Muscle of leg (tissue), 11 donors: Measurements from ENCODE around the gene ATP10B. TPM values are rescaled to one million over a fixed set of nuclear protein-coding genes. Genes with fewer than 3 reads are reported as not detected.

ENCODE experiments used
- DNase-seq: peaks from one replicate; pipeline ENCODE4 v3.0.0; 2013
- H3K27ac ChIP-seq: one replicate; pipeline ENCODE4 v1.5.1; 2013; ENCODE audit warnings: mild to moderate bottlenecking, low read length, control low read depth
- H3K27me3 ChIP-seq: one replicate; pipeline ENCODE4 v1.6.1; 2013; ENCODE audit warnings: low read length; ENCODE audit not compliant: control insufficient read depth, insufficient read depth
- H3K36me3 ChIP-seq: one replicate; pipeline ENCODE4 v1.6.1; 2013; ENCODE audit warnings: low read length; ENCODE audit not compliant: control insufficient read depth, insufficient read depth
- H3K4me1 ChIP-seq: one replicate; pipeline ENCODE4 v1.6.1; 2013; ENCODE audit warnings: low read length; ENCODE audit not compliant: control insufficient read depth, insufficient read depth
- H3K4me3 ChIP-seq: one replicate; pipeline ENCODE4 v1.5.1; 2013; ENCODE audit warnings: low read length, control low read depth
- H3K9me3 ChIP-seq: replicated peaks from 2 replicates; pipeline ENCODE4 v1.6.1; 2013; ENCODE audit warnings: low read depth, low read length; ENCODE audit not compliant: control insufficient read depth
- WGBS: methylation state at CpG from one replicate; pipeline ENCODE4 v1.1.5; 2013; ENCODE audit warnings: missing lambda C conversion rate; ENCODE audit not compliant: insufficient coverage; 5-methylcytosine and 5-hydroxymethylcytosine counted together
- polyA plus RNA-seq, 8 donors: library from polyadenylated mRNA; unstranded; fragments of 120-200 nt; gene quantifications; one replicate each; pipeline versions ENCODE4 v1.2.1 to v1.2.3, GENCODE V29; 2013; ENCODE audit warnings: inconsistent platforms in 1 of 8, low replicate concordance in 1 of 8; ENCODE audit not compliant: insufficient read length in 8 of 8, insufficient read depth in 1 of 8
- total RNA-seq: library from RNA; stranded (reverse); fragments of 120-200 nt; gene quantifications from one replicate; pipeline ENCODE4 v1.2.4, GENCODE V29; 2013

Gene ATP10B
- total and polyA plus RNA-seq, 9 donors: 0.24 to 1.4 (median 0.60) TPM

GRCh38 chr5:160640406-160640805 is 211.6 kb downstream of the ATP10B start:
- WGBS: 70% methylated on average over 1 of the region's 7 CpGs
- Histone ChIP-seq H3K36me3 (no peaks in the 10 kb centered on the region), H3K4me1 (no peaks in the 10 kb centered on the region), H3K4me3 (no peak overlapping the region), H3K27me3 (no peaks in the 10 kb centered on the region), H3K9me3 (no peaks in the 10 kb centered on the region), H3K27ac (no peak overlapping the region)
- no peak for DNase-seq

- H3K27ac ChIP-seq: no peak overlapping the region
- H3K4me3 ChIP-seq: no peak overlapping the region
- no peaks in the 10 kb centered on the region for H3K9me3 ChIP-seq
- DNase-seq: no peak
- H3K27me3 ChIP-seq: no peaks in the 10 kb centered on the region
- no peaks in the 10 kb centered on the region for H3K36me3 ChIP-seq
- WGBS: 78% methylated on average over 1 of the region's 3 CpGs
- no peaks in the 10 kb centered on the region for H3K4me1 ChIP-seq
These were observed 213.8 kb downstream of the ATP10B start for GRCh38 chr5:160638161-160638742.

GRCh38 chr5:160637357-160638090 is 214.5 kb downstream of the ATP10B start:
- H3K27me3 ChIP-seq: no peaks in the 10 kb centered on the region
- 80% methylated on average over 1 of the region's 4 CpGs for whole genome bisulfite sequencing
- H3K27ac ChIP-seq: no peak overlapping the region
- H3K36me3 ChIP-seq: no peaks in the 10 kb centered on the region
- H3K4me1 ChIP-seq: no peaks in the 10 kb centered on the region
- H3K9me3 ChIP-seq: no peaks in the 10 kb centered on the region
- no peak overlapping the region for H3K4me3 ChIP-seq
- no peak for DNase-seq

- DNase-seq: no peak
- Histone ChIP-seq H3K27ac (no peak overlapping the region), H3K36me3 (no peaks in the 10 kb centered on the region), H3K4me1 (no peaks in the 10 kb centered on the region), H3K27me3 (no peaks in the 10 kb centered on the region), H3K4me3 (no peak overlapping the region), H3K9me3 (no peaks in the 10 kb centered on the region)
- 76% methylated on average over 2 of the region's 4 CpGs for WGBS
These were observed 216.3 kb downstream of the ATP10B start for GRCh38 chr5:160635663-160636062.

GRCh38 chr5:160635046-160635445 is 217.0 kb downstream of the ATP10B start:
- WGBS: 80% methylated on average over 3 of the region's 4 CpGs
- Histone ChIP-seq H3K27ac (no peak overlapping the region), H3K36me3 (no peaks in the 10 kb centered on the region), H3K4me1 (no peaks in the 10 kb centered on the region), H3K4me3 (no peak overlapping the region), H3K27me3 (no peaks in the 10 kb centered on the region), H3K9me3 (no peaks in the 10 kb centered on the region)
- no peak for DNase-seq

GRCh38 chr5:160629003-160629402 is 223.0 kb downstream of the ATP10B start:
- H3K4me1 ChIP-seq: no peaks in the 10 kb centered on the region
- no peaks in the 10 kb centered on the region for H3K9me3 ChIP-seq
- no peak overlapping the region for H3K27ac ChIP-seq
- H3K27me3 ChIP-seq: no peaks in the 10 kb centered on the region
- 80% methylated on average over 2 of the region's 2 CpGs for WGBS
- H3K4me3 ChIP-seq: no peak overlapping the region
- no peak for DNase-seq
- no peaks in the 10 kb centered on the region for H3K36me3 ChIP-seq

- no peaks in the 10 kb centered on the region for H3K9me3 ChIP-seq
- H3K27me3 ChIP-seq: no peaks in the 10 kb centered on the region
- WGBS: no CpG with 5 or more reads among the region's 1 CpG
- no peak overlapping the region for H3K27ac ChIP-seq
- no peaks in the 10 kb centered on the region for H3K36me3 ChIP-seq
- no peak for DNase-seq
- no peak overlapping the region for H3K4me3 ChIP-seq
- no peaks in the 10 kb centered on the region for H3K4me1 ChIP-seq
These were observed 223.4 kb downstream of the ATP10B start for GRCh38 chr5:160628619-160628968.

- Histone ChIP-seq H3K9me3 (no peaks in the 10 kb centered on the region), H3K36me3 (no peaks in the 10 kb centered on the region), H3K4me3 (no peak overlapping the region), H3K27ac (no peak overlapping the region), H3K4me1 (no peaks in the 10 kb centered on the region), H3K27me3 (no peaks in the 10 kb centered on the region)
- WGBS: 17% methylated on average over 1 of the region's 5 CpGs
- DNase-seq: no peak
These were observed 223.9 kb downstream of the ATP10B start for GRCh38 chr5:160627921-160628618.

GRCh38 chr5:160626322-160626721 is 225.7 kb downstream of the ATP10B start:
- 69% methylated on average over 6 of the region's 7 CpGs for whole genome bisulfite sequencing

GRCh38 chr5:160621526-160621925 is 230.5 kb downstream of the ATP10B start:
- no peak for DNase-seq
- Histone ChIP-seq H3K4me3 (no peak overlapping the region), H3K9me3 (no peaks in the 10 kb centered on the region), H3K27ac (no peak overlapping the region), H3K4me1 (no peaks in the 10 kb centered on the region), H3K27me3 (no peaks in the 10 kb centered on the region), H3K36me3 (no peaks in the 10 kb centered on the region)
- WGBS: no CpG with 5 or more reads among the region's 1 CpG

More at GRCh38 chr5:160626322-160626721, 225.7 kb downstream of the ATP10B start:
- Histone ChIP-seq H3K4me3 (no peak overlapping the region), H3K27ac (no peak overlapping the region), H3K27me3 (no peaks in the 10 kb centered on the region), H3K36me3 (no peaks in the 10 kb centered on the region), H3K4me1 (no peaks in the 10 kb centered on the region), H3K9me3 (no peaks in the 10 kb centered on the region)
- DNase-seq: no peak
